Sciatic nerve (tissue), 2 donors: Measurements from ENCODE around the gene PHF14. TPM values are rescaled to one million over a fixed set of nuclear protein-coding genes. Genes with fewer than 3 reads are reported as not detected.

Source experiments
- ATAC-seq: fragments of 200-7000 bp; cut with Tn5 transposase; one replicate; pipeline ENCODE4 v1.9.1; 2020; ENCODE audit warnings: mild to moderate bottlenecking, moderate library complexity
- DNase-seq: peaks from one replicate; pipeline ENCODE4 v3.0.0-alpha.2; 2020; ENCODE audit warnings: low spot score
- intact Hi-C: fragments of 100-400 bp; cut with DNase I; formaldehyde crosslinking; loops from one replicate; pipeline ENCODE4 v1.14.2; 2022
- total RNA-seq: library from RNA; stranded (reverse); fragmentation: NEBNext Ultra II Directional; extraction: Animal tissue kit (Norgen Biotek cat#: 25700); gene quantifications from one replicate; pipeline ENCODE4 v1.2.1, GENCODE V29; 2021
- donor health status: DM: no; HTN: no; CAD: no.
- donor health status: DM: no; HTN: no; CAD: no.

Gene PHF14
- total RNA-seq, 1 donor from 2014 or later: 50.3 TPM

DNA sequence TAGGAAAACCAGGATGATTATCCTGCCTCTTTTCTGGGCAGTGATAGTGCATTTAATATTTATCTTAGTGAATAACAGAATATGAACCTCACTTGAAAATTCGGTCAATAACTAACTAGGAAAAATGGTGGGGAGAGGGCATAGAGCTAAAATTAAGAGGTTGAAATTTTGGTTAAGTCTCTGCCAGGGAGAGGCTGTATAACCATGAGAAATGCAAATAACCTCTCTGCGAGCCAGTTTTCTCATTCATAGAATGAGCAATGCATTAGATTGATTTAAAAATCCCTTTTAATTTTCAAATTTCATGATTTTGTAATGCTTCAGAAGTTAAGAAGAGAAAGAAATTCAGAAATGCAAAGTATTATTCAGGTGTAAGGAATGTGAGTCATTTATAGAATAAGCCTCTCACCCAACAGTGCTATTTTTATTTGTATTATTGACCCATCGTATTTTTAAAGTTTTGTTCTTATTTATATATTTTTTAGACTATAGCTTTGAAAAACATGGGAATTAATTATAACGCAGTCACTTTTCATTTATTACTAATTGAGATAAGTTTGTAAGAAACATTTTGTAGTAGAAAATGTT lies 104.7 kb downstream of the PHF14 start:
- no peak for DNase-seq
- no peak for ATAC-seq
- intact Hi-C loops: no loop called here

DNA sequence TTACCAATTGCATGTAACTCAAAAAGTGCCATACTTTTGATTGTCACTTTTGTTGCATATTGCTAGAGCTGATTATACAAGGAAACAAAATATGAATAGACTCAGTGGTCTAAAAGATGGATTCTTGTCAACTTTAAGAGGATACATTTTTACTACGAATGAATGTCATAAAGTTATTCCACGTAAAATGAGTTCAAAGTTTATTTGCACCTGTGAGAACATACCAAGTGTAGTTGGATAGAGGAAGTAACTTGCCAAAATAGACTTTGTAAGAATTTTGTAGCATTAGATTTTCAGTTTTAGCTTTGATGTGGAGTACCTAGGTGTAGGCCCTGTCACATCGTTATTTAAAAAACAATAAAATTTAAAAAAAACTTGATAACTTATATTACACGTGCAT lies 106.2 kb downstream of the PHF14 start:
- intact Hi-C loops: no loop called here
- ATAC-seq (no peak), DNase-seq (no peak)

DNA sequence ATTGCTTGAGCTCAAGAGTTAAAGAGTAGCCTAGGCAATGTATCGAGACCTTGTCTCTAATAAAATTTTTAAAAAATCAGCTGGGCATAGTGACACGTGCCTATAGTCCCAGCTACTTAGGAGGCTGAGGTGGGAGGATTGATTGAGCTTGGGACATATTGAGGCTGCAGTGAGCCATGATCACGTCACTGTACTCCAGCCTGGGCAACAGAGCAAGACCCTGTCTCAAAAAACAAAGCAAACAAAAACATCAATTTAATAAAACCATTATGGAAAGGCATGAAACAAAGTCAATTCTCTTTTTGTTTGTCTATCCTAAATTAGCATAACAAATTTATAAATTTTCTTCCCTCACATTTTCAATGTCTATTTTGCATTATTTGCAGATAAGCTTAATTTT lies 108.4 kb downstream of the PHF14 start:
- intact Hi-C loops: no loop called here
- no peak for ATAC-seq

DNA sequence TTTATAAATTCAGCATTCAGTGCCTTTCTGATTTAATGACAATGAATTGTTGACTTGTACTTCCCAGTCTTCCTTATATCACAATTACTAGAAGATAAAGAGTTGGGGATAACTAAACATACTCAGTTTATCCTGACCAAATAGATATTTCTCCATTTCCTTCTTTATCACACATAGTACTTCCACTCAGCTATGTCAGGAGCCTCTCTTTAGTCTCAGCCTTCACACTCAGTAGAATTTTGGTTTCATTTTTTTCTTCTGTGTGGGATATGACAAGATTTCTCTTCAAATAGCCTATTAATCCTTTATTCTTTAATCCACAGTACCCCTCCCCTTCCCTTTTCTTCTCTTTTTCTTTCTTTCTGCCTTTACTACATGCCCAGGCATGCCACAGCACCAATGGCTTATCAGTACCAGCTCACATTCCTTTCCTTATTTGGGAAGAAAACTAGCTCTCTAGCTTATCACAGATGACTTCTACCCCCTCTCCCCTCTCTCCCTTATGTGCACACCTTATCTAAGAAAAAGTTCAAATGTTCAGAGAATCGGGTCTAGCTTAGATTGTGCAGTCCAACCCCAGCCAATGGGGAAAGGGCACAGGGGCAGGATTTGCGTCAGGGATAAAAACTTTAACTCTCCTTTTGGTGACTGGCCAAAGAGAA lies 109.0 kb downstream of the PHF14 start:
- intact Hi-C loops: no loop called here
- ATAC-seq (no peak), DNase-seq (no peak)

More for the DNA sequence above, 108.4 kb downstream of the PHF14 start:
- DNase-seq: no peak

DNA sequence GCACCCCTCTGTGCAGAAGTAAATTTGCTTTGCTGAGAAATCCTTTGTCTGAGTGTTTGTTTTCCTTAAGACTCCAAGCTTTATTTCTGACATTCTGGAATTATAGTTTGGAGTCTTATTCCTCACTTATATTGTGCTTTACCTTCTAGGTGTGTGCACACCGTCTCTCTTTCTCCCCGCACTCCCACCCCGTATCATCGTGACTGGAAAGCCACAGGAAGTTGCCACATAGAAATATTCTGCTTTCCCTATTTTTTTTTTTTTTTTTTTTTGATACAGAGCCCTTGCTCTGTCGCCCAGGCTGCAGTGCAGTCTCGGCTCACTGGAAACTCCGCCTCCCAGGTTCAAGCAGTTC lies 109.5 kb downstream of the PHF14 start:
- ATAC-seq: no peak
- intact Hi-C loops: no loop called here
- no peak for DNase-seq

DNA sequence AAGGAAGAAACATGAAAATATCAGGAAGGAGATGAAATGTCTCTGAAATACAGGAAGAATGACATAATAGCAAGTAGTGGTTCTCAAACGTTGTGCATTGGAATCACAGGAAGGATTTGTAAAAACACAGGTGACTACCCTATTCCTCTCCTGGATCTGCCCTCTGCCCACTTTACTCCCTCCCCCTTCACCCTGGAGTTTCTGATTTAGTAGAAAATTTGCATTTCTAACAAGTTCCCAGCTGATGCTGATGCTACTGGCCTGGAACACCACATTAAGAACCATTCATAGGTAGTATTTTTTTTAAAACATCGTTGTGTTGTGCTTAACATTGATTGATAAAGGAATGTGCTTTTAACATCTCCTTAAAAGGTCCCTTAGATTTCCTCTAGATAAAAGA lies 130.9 kb downstream of the PHF14 start:
- ATAC-seq (no peak), DNase-seq (no peak)
- intact Hi-C loops: no loop called here

DNA sequence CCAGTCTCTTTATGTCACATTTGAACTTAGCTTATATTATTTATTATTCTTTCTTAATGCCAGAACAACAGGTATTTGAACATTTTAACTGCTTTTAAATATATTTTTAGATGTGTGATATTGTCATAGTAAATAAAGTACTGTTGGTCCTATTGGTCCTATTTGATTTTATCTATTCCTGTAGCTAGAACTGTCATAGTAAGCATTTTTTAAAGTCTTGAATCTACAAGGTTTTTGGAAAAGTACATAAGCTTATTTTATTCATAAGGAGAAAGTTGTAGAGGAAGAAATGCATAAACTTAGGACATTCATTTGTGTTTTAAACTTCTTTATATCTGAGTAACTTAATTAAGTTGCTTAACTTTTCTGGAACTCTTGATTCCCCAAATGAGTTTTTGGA lies 136.0 kb downstream of the PHF14 start:
- DNase-seq (no peak), ATAC-seq (no peak)
- intact Hi-C loops: no loop called here

DNA sequence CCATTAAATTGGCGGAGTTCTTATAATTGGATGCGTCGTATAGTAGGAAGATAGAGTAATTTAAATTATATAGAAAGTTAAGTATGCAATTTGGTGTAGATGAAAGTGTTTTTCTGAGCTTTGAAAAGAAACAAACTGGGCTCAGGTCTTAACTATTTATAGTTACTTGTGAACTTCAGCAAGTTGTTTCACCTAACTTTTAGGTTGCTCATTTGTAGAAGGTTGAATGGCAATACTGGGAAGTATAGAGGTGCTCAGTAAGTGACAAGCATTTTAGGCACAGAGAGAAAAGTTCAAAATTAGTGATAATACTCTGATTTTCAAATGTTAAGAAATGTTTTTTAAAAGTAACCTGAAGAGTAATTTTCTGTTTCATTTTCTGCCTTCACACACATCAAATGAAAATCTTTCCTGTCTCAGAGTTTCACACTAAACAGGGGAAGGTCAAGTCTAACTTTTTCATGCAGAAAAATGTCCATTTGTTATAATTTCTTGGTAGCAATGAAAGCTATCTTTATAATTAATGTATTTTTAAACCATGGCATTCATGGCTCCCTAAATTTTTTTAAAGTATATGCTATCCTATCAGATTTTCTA lies 146.5 kb downstream of the PHF14 start:
- intact Hi-C loops: no loop called here
- DNase-seq: no peak

DNA sequence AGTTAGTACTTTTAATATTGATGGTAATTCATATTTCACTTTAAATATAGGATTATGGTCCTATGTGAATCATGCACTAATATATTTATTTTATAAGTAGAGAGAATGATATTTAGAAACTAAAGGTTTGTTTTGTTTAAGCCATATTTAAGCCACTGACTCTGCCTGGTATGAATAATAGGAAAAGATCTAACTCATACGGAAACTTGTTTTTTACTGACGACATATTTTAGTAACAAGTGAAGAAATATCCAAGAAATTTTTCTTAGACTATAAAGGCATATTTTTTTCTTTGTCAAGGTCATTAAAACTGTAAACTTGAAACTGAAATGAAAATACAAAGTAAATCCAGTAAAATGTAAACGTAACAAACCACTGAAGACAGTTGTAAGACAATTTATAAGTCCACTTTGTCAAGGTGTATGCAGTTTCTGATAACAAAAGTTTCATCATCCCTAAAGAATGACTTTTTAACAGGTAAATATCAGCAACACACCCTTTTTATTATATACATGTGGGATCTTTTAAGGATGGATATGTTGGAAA lies 147.1 kb downstream of the PHF14 start:
- intact Hi-C loops: no loop called here
- DNase-seq: no peak
- no peak for ATAC-seq

More for the DNA sequence above, 146.5 kb downstream of the PHF14 start:
- ATAC-seq: no peak

DNA sequence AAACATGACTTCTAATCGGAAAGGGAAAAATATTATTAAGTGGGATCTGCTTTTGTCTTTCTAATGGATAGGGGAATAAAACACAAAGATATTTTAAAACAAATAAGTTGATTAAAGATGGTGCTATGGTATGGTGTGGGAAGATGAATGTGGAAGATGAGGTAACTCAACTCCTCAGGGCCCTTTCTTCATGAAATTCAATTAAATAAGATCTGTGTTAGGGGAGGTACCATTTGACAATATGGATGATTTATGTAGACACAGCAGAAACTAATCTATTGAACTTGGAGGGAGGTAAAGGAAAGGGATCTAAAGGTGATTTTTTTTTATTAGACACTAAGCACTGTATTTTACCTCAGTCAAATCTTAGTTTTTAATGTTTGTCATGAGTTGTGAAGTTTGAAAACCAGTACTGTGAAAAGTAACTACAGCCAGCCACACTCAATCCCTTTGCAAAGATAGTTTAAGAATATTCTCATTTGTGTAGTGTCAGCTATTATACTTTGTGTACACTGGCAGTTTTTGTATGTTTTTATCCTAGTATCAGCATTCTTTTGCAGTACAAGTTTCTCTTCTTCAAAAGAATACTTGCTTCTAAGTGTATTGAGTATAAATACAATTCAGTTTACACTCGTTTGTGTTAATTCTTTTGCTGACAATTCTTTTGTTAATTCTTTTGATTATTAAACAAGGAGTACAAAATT lies 151.3 kb downstream of the PHF14 start:
- intact Hi-C loops: no loop called here
- ATAC-seq (no peak), DNase-seq (no peak)

DNA sequence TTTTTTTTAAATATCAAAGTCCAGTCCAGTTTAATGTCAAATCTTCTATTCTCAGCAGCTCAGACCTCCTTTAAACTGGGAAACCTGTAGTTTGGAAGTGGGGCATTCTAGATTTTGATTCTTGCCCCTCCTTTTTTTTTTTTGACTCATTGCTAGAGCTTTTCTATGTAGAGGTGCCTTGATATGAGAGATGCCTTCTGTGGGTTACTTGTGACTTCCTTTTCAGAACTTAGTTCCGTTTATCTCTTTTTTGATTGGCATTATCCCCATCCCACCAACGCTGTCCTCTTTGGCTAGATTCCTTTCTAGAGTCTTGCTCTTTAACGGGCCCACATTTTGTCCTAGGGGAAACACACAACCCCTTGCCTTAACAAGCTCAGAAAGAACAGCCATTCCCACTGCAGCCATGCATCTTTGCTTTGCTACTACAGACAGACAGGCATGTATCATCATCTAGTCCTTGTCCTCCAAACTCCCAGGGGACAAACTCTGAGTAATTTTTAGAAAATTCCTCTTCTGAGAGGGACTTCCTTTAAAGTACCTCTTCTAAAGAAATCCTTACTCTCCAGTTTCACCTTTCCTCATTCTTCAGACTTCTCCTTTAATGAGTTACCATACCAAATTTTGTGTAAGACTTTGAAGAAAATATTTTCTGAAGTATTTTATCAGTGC lies 153.6 kb downstream of the PHF14 start:
- intact Hi-C loops: no loop called here
- DNase-seq (no peak), ATAC-seq (no peak)

DNA sequence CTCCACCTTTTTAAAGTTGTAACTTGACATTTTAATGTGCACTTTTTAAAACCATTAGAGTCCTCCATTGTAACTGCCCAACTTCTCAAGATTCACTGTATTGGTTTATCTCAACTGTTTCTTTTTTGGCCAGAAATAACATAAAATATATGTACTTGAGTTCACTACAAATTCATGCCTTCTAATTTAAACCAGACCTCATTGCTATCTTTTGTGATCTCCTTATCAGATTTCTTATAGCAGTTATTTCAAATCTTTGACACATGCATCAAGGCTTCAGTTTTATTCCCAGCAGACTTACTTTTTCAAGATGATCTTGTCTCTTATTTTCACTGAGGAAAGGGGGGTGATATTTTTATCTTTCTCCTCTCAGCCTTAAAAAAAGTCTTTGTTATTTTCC lies 154.3 kb downstream of the PHF14 start:
- intact Hi-C loops: no loop called here
- ATAC-seq: no peak
- DNase-seq: no peak

DNA sequence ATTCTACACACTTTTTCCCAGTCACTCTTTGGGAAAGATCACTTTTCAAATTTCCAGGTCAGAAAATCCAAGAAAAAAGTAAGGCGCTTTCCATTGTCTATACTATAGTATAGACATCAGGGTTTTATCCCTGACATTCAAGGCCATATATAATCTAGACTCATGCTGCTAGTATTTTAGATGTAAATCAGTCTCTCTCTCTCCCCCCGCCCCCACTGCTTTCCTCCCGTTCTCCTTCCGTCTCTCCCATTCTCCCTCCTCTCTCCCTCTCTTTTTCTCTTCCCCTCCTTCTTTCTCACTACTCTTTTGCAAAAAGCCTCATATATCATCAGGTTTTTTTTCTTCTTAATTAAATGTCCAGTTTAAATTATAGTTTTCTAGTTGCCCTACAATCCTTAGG lies 154.8 kb downstream of the PHF14 start:
- ATAC-seq (no peak), DNase-seq (no peak)
- intact Hi-C loops: no loop called here

DNA sequence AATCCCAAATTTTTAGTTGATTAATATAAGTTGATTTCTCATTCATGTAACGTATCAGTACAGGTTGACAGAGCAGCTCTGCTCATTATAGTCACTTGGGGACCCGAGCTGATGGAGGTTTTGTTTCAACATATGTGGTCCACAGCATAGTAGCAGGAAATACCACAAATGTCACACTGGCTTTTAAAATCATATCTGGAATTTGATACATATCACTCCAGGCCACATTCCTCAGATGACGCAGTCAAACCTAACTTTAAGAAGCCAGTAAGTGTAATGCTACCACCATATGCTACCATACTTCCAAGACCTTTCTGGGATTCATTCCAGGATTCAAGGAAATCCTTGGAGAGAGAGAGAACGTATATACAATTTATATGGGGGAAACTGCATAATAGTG lies 156.3 kb downstream of the PHF14 start:
- DNase-seq: no peak
- no peak for ATAC-seq
- intact Hi-C loops: no loop called here

DNA sequence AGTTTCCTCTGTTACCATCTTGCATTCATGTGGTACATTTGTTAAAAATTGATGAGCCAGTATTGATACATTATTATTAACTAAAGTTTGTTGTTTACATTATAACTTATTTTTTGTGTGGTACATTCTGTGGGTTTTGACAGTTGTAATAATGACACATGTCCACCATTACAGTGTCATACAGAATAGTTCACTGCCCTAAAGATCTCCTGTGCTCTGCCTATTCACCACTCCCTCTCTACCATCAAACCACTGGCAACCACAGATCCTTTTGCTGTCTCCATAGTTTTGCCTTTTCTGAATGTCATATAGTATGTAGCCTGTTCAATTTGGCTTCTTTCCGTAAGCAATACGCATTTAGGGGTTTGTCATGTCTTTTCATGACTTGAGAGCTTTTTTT lies 156.9 kb downstream of the PHF14 start:
- ATAC-seq (no peak), DNase-seq (no peak)
- intact Hi-C loops: no loop called here

DNA sequence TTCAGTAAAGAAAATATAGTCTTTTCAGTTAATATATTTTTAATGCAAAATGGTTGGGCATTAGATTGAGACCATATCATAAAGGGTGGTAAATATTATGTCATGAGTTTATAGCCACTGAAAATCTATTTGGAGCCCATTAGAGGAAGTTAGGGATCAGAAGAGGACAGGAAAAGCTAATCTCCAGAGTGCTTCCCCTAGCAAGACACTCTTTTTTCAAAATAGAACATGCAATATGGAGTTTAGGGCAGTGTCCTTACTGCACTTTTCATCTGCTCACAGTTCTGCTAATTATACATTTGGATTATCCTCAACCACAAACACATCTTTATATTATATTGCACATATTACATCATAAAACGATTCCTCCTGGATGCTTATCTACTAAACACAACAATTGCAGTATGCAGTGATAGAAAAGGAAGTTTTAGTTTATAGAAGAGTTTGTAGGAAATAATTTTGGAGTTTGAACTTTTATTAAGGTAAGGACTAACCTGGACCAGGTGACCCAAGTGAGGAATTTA lies 159.8 kb downstream of the PHF14 start:
- ATAC-seq (no peak), DNase-seq (no peak)
- intact Hi-C loops: no loop called here

DNA sequence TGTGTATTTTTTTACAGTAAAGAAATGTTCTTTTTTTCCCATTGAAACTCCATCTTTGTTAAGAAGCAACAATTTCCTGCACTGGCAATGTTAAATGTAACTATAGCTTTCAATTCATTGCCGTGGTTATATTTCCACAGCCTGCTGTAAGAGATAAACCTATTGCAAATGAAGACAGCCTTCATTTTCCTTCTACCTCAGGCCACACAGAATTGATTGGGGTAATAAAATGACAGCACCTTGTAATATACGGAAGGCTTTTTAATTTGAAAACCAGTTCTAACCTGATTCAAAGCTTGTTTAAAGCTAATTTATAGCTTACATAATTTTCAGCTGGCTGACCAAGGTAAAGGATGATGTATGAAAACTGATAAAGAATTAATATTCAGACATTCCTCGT lies 161.9 kb downstream of the PHF14 start:
- no peak for ATAC-seq
- intact Hi-C loops: no loop called here
- no peak for DNase-seq

DNA sequence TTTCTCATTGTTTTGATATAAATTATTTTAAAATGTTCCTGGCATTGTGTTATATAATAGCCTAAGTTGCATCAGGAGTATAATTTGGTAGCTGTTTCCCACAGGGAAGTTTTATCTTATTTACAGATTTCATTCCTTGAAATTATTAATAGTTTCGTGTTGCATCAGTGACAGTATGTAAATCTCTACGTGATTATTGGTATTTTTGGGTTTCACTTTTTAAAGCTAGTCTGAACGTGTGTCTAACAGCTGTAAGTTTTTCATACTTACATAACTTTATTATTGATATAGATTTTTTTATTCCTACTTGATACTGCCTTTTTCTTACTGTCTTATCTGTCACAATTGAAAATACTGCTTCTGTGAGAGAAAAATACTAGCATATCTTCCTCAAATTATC lies 167.9 kb downstream of the PHF14 start:
- ATAC-seq (no peak), DNase-seq (no peak)
- intact Hi-C loops: no loop called here

DNA sequence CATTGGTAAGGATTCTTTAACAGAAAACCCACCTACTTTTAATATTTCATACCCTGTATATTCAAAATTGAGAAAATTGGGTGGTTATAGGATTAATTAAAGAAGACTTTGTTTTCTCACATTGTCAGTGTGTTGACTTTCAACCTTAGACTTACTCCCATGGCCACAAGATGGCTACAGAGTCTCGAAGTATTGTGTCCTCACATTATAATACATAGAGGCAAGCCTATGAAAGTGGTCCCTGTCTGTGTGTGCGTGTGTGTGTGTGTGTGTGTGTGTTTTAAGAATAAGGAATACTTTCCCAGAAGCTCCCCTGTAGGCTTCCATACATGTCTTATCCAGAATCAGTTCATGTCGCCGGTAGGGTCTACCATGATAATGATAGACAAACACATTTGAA lies 180.0 kb downstream of the PHF14 start:
- DNase-seq: no peak
- intact Hi-C loops: no loop called here
- no peak for ATAC-seq
